ENCODE results near the gene ZCCHC24. TPM values are rescaled to one million over a fixed set of nuclear protein-coding genes. Genes with fewer than 3 reads are reported as not detected.

The ZCCHC24 gene
- total RNA-seq, 1 experiment from 2014 or later, result 3.1 TPM

GRCh38 chr10:79430936-79431335 lies 14.5 kb downstream of the ZCCHC24 start:
- Histone ChIP-seq H3K9me3 (no peaks in the 10 kb centered on the region), H3K4me1 (0 out of 2 replicates have a peak, but pooled peaks cover 6% of the 10 kb centered on the region), H3K4me3 (ENCODE audit: low read depth, low read length) (no peak overlapping the region), H3K27me3 (replicated peaks; ENCODE audit: control insufficient read depth, insufficient read depth, low read length) (no peaks in the 10 kb centered on the region), H3K36me3 (ENCODE audit: control insufficient read depth, insufficient read depth, low read length) (no peaks in the 10 kb centered on the region)
- no TSS peak for BruUV-seq (replicated peaks)
- no peak overlapping the region for H3K27ac Mint-ChIP-seq (ENCODE audit: unreplicated experiment)
- no peaks in the 10 kb centered on the region for H3K27me3 Mint-ChIP-seq (ENCODE audit: insufficient read depth, unreplicated experiment)
- H3K4me3 Mint-ChIP-seq (ENCODE audit: unreplicated experiment), result no peak overlapping the region
- CTCF ChIA-PET, result interaction anchor here (2.4 kb wide), 1 partner anchor 56 kb away, joined by 6 read pairs; no protein-coding TSS in a partner anchor
- POLR2A ChIA-PET, result no interaction called here
- H3K9me3 Mint-ChIP-seq (ENCODE audit: unreplicated experiment), result no peaks in the 10 kb centered on the region
- no peaks in the 10 kb centered on the region for H3K36me3 Mint-ChIP-seq (ENCODE audit: insufficient read depth, unreplicated experiment)
- no peaks in the 10 kb centered on the region for H3K4me1 Mint-ChIP-seq (ENCODE audit: low read depth, unreplicated experiment)
- intact Hi-C loops (cut with micrococcal nuclease; ENCODE audit: unreplicated experiment), result no loop called here
- DNase-seq, result no peak
- TF ChIP-seq CTCF (IDR thresholded peaks at IDR 0.05; ENCODE audit: insufficient read depth in 1 of 2, low read depth in 1 of 2, low read length in 1 of 2, severe bottlenecking in 1 of 2, unreplicated experiment in 1 of 2), result no peak

- no peaks in the 10 kb centered on the region for H3K9me3 Mint-ChIP-seq (ENCODE audit: unreplicated experiment)
- H3K36me3 Mint-ChIP-seq (ENCODE audit: insufficient read depth, unreplicated experiment), result no peaks in the 10 kb centered on the region
- BruUV-seq (replicated peaks), result no TSS peak
- ChIA-PET CTCF (interaction anchor here (2.4 kb wide), 1 partner anchor 56 kb away, joined by 6 read pairs; no protein-coding TSS in a partner anchor), POLR2A (no interaction called here)
- H3K27me3 ChIP-seq (replicated peaks; ENCODE audit: control insufficient read depth, insufficient read depth, low read length), result no peaks in the 10 kb centered on the region
- H3K4me1 Mint-ChIP-seq (ENCODE audit: low read depth, unreplicated experiment), result no peaks in the 10 kb centered on the region
- intact Hi-C loops (cut with micrococcal nuclease; ENCODE audit: unreplicated experiment), result no loop called here
- no peak overlapping the region for H3K4me3 Mint-ChIP-seq (ENCODE audit: unreplicated experiment)
- no peak overlapping the region for H3K27ac Mint-ChIP-seq (ENCODE audit: unreplicated experiment)
- no peaks in the 10 kb centered on the region for H3K27me3 Mint-ChIP-seq (ENCODE audit: insufficient read depth, unreplicated experiment)
- H3K9me3 ChIP-seq, result no peaks in the 10 kb centered on the region
- H3K4me1 ChIP-seq, result 0 out of 2 replicates have a peak, but pooled peaks cover 6% of the 10 kb centered on the region
- no peak for DNase-seq
- no peak overlapping the region for H3K4me3 ChIP-seq (ENCODE audit: low read depth, low read length)
- H3K36me3 ChIP-seq (ENCODE audit: control insufficient read depth, insufficient read depth, low read length), result no peaks in the 10 kb centered on the region
- no peak for TF ChIP-seq CTCF (IDR thresholded peaks at IDR 0.05; ENCODE audit: insufficient read depth in 1 of 2, low read depth in 1 of 2, low read length in 1 of 2, severe bottlenecking in 1 of 2, unreplicated experiment in 1 of 2)
Observed at GRCh38 chr10:79430325-79430905, 15.0 kb downstream of the ZCCHC24 start.

GRCh38 chr10:79429751-79430150 lies 15.7 kb downstream of the ZCCHC24 start:
- TF ChIP-seq CTCF (IDR thresholded peaks at IDR 0.05; ENCODE audit: insufficient read depth in 1 of 2, low read depth in 1 of 2, low read length in 1 of 2, severe bottlenecking in 1 of 2, unreplicated experiment in 1 of 2), result no peak
- BruUV-seq (replicated peaks), result no TSS peak
- Histone ChIP-seq H3K27me3 (replicated peaks; ENCODE audit: control insufficient read depth, insufficient read depth, low read length) (no peaks in the 10 kb centered on the region), H3K9me3 (no peaks in the 10 kb centered on the region), H3K4me3 (ENCODE audit: low read depth, low read length) (no peak overlapping the region), H3K4me1 (peaks cover 9% of the 10 kb centered on the region), H3K36me3 (ENCODE audit: control insufficient read depth, insufficient read depth, low read length) (no peaks in the 10 kb centered on the region)
- H3K36me3 Mint-ChIP-seq (ENCODE audit: insufficient read depth, unreplicated experiment), result no peaks in the 10 kb centered on the region
- intact Hi-C loops (cut with micrococcal nuclease; ENCODE audit: unreplicated experiment), result no loop called here
- H3K27me3 Mint-ChIP-seq (ENCODE audit: insufficient read depth, unreplicated experiment), result no peaks in the 10 kb centered on the region
- POLR2A ChIA-PET, result no interaction called here
- no peak overlapping the region for H3K27ac Mint-ChIP-seq (ENCODE audit: unreplicated experiment)
- no peaks in the 10 kb centered on the region for H3K9me3 Mint-ChIP-seq (ENCODE audit: unreplicated experiment)
- peaks cover 3% of the 10 kb centered on the region for H3K4me1 Mint-ChIP-seq (ENCODE audit: low read depth, unreplicated experiment)
- H3K4me3 Mint-ChIP-seq (ENCODE audit: unreplicated experiment), result no peak overlapping the region
- CTCF ChIA-PET, result interaction anchor here (2.4 kb wide), 1 partner anchor 55 kb away, joined by 6 read pairs; no protein-coding TSS in a partner anchor
- no peak for DNase-seq

Data from Caco-2 (cell line).